Lung (tissue), 12 donors: ENCODE measurements around the gene GAN. TPM values are rescaled to one million over a fixed set of nuclear protein-coding genes. Genes with fewer than 3 reads are reported as not detected.
A peak's percentile ranks its signal among the peaks of the same experiment; 100 is the strongest.

Source experiments
- ATAC-seq: fragments of 200-7000 bp; cut with Tn5 transposase; one replicate; pipeline ENCODE4 v1.9.1; 2020; ENCODE audit warnings: moderate number of reproducible peaks; ENCODE audit not compliant: insufficient read depth, low FRiP score
- DNase-seq, 3 donors: peaks; one replicate each; pipeline ENCODE4 v3.0.0-alpha.2; 2013 to 2017
- H3K27ac ChIP-seq, 2 donors: one replicate each; pipeline ENCODE4 v1.5.1; 2013; ENCODE audit warnings: mild to moderate bottlenecking in 2 of 2, moderate library complexity in 2 of 2, control low read depth in 1 of 2, inconsistent platforms in 1 of 2, low read depth in 1 of 2, low read length in 1 of 2
- H3K27me3 ChIP-seq, 3 donors: one replicate each; pipeline ENCODE4 v1.5.1; 2013; ENCODE audit warnings: low read length in 2 of 3; ENCODE audit not compliant: control insufficient read depth in 3 of 3, insufficient read depth in 3 of 3
- H3K36me3 ChIP-seq, 4 donors: one replicate each; pipeline ENCODE4 v1.5.1; 2013; ENCODE audit warnings: low read length in 4 of 4, mild to moderate bottlenecking in 1 of 4, moderate library complexity in 1 of 4; ENCODE audit not compliant: control insufficient read depth in 4 of 4, insufficient read depth in 4 of 4
- H3K4me1 ChIP-seq, 5 donors: one replicate each; pipeline ENCODE4 v1.5.1; 2013; ENCODE audit warnings: low read length in 5 of 5, mild to moderate bottlenecking in 2 of 5, moderate library complexity in 1 of 5; ENCODE audit not compliant: control insufficient read depth in 5 of 5, insufficient read depth in 5 of 5
- H3K4me3 ChIP-seq: one replicate; pipeline ENCODE4 v1.5.1; 2013; ENCODE audit warnings: mild to moderate bottlenecking, control low read depth, moderate library complexity
- H3K9ac ChIP-seq, 2 donors: one replicate each; pipeline ENCODE4 v1.5.1; 2013; ENCODE audit warnings: low read length in 2 of 2, control low read depth in 1 of 2; ENCODE audit not compliant: insufficient read depth in 1 of 2
- H3K9me3 ChIP-seq, 4 donors: one replicate each; pipeline ENCODE4 v1.5.1; 2013; ENCODE audit warnings: low read length in 3 of 4, mild to moderate bottlenecking in 1 of 4, moderate library complexity in 1 of 4; ENCODE audit not compliant: control insufficient read depth in 4 of 4, insufficient read depth in 3 of 4
- CTCF ChIP-seq: IDR thresholded peaks from 2 replicates; pipeline ENCODE4 v1.5.1; 2012; ENCODE audit warnings: mild to moderate bottlenecking; ENCODE audit errors: control extremely low read depth, extremely low read depth
- WGBS, 2 donors: extraction: QIAGEN DNeasy Blood & Tissue Kit; methylation state at CpG; one replicate each; pipeline ENCODE4 v1.1.7; 2013; 5-methylcytosine and 5-hydroxymethylcytosine counted together
- polyA plus RNA-seq, 2 donors: library from polyadenylated mRNA; stranded (reverse); fragments of 200-250 nt; gene quantifications; one replicate each; pipeline ENCODE4 v1.2.1, GENCODE V29; 2013
- total RNA-seq, 2 donors: library from RNA; depleted of rRNA in 1 of 2; stranded (reverse); fragments of >200 nt in 1 of 2; gene quantifications; one replicate each; pipeline ENCODE4 v1.2.1, GENCODE V29; 2014 to 2021
- donor health status: control.
- donor health status: control.
- donor health status: Bipolar disorder and iron deficiency.
- donor health status: healthy.
- donor health status: DM: yes; HTN: yes; CAD: no.

The GAN gene
- total and polyA plus RNA-seq, 4 donors: 0.76 to 9.0 (median 4.4) TPM

DNA sequence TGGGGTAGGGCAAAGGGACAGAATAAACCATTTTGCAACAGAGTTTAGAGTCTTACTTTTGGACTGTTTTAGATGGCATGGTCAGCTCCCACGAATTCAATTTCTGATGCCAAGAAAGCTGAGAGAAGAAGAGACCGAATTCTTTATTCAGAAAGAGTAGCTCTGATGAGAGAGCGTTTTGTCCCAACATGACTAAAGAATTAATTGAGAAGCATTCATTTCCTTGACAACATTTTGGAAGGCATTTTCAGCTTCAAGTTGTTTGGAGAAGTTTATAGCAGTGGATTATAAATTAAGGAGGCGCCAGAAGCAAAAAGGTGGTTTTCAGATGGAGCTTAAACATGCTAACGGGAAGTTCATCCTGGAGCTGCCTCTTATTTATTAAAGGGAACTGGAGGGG is 12.2 kb downstream of the GAN start:
- Histone ChIP-seq H3K36me3 (no peaks in the 10 kb centered on the region), H3K9me3 (no peaks in the 10 kb centered on the region), H3K4me1 (peaks cover 0 to 11% (median 0%) of the 10 kb centered on the region in 5 donors), H3K9ac (no peak overlapping the region), H3K27ac (no peak overlapping the region), H3K27me3 (no peaks in the 10 kb centered on the region), H3K4me3 (no peak overlapping the region)
- ATAC-seq (no peak), DNase-seq (no peak)
- no peak for TF ChIP-seq CTCF
- WGBS, 2 donors: 89 to 94% methylated on average over 5 of the region's 5 CpGs

GRCh38 chr16:81327447-81328196 is 12.9 kb downstream of the GAN start:
- H3K27me3 ChIP-seq: no peaks in the 10 kb centered on the region
- no peak for TF ChIP-seq CTCF
- ATAC-seq (no peak), DNase-seq (peak in 2 of 3 donors; percentile 26 to 34)
- H3K9ac ChIP-seq: no peak overlapping the region
- WGBS, 2 donors: 68 to 82% methylated on average over 8 of the region's 8 CpGs
- H3K36me3 ChIP-seq: no peaks in the 10 kb centered on the region
- no peak overlapping the region for H3K27ac ChIP-seq
- H3K4me1 ChIP-seq: peaks cover 0 to 11% (median 0%) of the 10 kb centered on the region in 5 donors
- no peaks in the 10 kb centered on the region for H3K9me3 ChIP-seq
- no peak overlapping the region for H3K4me3 ChIP-seq

GRCh38 chr16:81329947-81330346 is 15.2 kb downstream of the GAN start:
- no peaks in the 10 kb centered on the region for H3K36me3 ChIP-seq
- no peak for TF ChIP-seq CTCF
- peaks cover 0 to 11% (median 0%) of the 10 kb centered on the region in 5 donors for H3K4me1 ChIP-seq
- no peak overlapping the region for H3K9ac ChIP-seq
- DNase-seq: no peak
- ATAC-seq: no peak
- H3K27ac ChIP-seq: no peak overlapping the region
- no peaks in the 10 kb centered on the region for H3K27me3 ChIP-seq
- 92 to 94% methylated on average over 5 of the region's 5 CpGs for WGBS, 2 donors
- no peak overlapping the region for H3K4me3 ChIP-seq
- H3K9me3 ChIP-seq: no peaks in the 10 kb centered on the region
